Mammary epithelial cell (primary cell): ENCODE results near the gene TMEM184A.

Source experiments
- EZH2 ChIP-seq: IDR thresholded peaks from 2 replicates; pipeline ENCODE4 v1.6.1; 2012; ENCODE audit warnings: low read length, inconsistent platforms, borderline replicate concordance
- TF ChIP-seq, protein P1 (sequence below), 2 donors: IDR thresholded peaks in 1 of 2; conservative IDR thresholded peaks in 1 of 2; 2 replicates each; pipeline ENCODE4 v1.5.1; 2011 to 2012; ENCODE audit warnings: inconsistent platforms in 2 of 2, low read length in 2 of 2, mild to moderate bottlenecking in 2 of 2, control low read depth in 1 of 2, low read depth in 1 of 2; ENCODE audit not compliant: insufficient read depth in 1 of 2; ENCODE audit errors: extremely low read depth in 1 of 2

DNA sequence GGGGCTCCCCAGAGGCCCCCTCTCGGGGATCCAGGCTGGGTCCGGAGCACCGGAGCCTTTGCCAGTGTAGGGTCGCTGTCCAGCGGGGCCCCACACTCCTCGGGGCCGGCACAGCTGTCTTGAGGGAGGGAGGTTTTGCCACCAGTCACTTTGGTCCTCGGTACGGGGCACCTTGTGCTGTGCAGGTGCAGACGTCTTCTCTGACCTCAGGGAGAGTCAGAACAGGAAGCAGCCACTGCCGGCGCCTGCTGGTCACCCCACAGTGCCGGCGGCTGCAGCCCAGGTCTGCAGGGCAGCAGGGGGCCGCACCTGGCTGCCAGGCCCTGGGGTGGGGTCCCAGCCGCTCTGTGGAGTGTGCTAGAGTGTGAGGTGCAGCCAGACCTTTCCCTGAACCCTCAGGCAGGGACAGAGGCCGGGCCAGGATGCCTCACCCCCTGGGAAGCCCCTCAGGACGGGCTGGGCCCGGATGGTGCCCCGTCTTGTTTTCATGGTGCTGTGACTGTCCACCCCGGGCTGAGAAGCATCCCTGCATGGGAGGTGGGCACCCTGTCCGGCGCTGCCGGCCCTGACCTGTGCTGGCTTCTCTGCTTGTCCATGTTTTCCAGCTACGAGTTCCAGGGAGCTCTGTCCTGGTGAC is 17.3 kb downstream of the TMEM184A start:
- TF ChIP-seq, protein P1, sequence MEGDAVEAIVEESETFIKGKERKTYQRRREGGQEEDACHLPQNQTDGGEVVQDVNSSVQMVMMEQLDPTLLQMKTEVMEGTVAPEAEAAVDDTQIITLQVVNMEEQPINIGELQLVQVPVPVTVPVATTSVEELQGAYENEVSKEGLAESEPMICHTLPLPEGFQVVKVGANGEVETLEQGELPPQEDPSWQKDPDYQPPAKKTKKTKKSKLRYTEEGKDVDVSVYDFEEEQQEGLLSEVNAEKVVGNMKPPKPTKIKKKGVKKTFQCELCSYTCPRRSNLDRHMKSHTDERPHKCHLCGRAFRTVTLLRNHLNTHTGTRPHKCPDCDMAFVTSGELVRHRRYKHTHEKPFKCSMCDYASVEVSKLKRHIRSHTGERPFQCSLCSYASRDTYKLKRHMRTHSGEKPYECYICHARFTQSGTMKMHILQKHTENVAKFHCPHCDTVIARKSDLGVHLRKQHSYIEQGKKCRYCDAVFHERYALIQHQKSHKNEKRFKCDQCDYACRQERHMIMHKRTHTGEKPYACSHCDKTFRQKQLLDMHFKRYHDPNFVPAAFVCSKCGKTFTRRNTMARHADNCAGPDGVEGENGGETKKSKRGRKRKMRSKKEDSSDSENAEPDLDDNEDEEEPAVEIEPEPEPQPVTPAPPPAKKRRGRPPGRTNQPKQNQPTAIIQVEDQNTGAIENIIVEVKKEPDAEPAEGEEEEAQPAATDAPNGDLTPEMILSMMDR (conservative IDR thresholded peaks at IDR 0.05 in 1 of 2, IDR thresholded peaks at IDR 0.05 in 1 of 2; ENCODE audit: extremely low read depth in 1 of 2, insufficient read depth in 1 of 2, low read depth in 1 of 2, low read length in 2 of 2) = no peak
- TF ChIP-seq EZH2 = no peak
